Natural killer cell (primary cell): ENCODE measurements around the gene PIGU. TPM values are rescaled to one million over a fixed set of nuclear protein-coding genes. Genes with fewer than 3 reads are reported as not detected.
"Not testable (repeated sequence)": the region's sequence is repeated elsewhere in the genome, so short reads cannot be mapped to it uniquely, and the experiment has no call there.

Experiments used
- ATAC-seq, 3 donors: fragments of 150-1000 bp in 2 of 3; fragments of 200-7000 bp in 1 of 3; cut with Tn5 transposase; 1 replicate in 1 of 3; 2 replicates in 2 of 3; pipeline ENCODE4 v1.10.0; 2021; ENCODE audit warnings: mild to moderate bottlenecking in 2 of 3, moderate library complexity in 2 of 3
- DNase-seq, 2 donors: peaks; one replicate each; pipeline versions ENCODE4 v3.0.0 to v3.0.0-alpha.2; 2013 to 2021; ENCODE audit warnings: mixed read lengths in 1 of 2
- H3K27ac ChIP-seq: one replicate; pipeline ENCODE4 v1.5.1; 2013; ENCODE audit warnings: mild to moderate bottlenecking, low read length
- H3K27me3 ChIP-seq: one replicate; pipeline ENCODE4 v1.6.1; 2013; ENCODE audit warnings: low read length; ENCODE audit not compliant: control insufficient read depth, insufficient read depth
- H3K36me3 ChIP-seq: one replicate; pipeline ENCODE4 v1.6.1; 2013; ENCODE audit warnings: low read length; ENCODE audit not compliant: control insufficient read depth, insufficient read depth
- H3K4me1 ChIP-seq: one replicate; pipeline ENCODE4 v1.6.1; 2013; ENCODE audit warnings: low read length; ENCODE audit not compliant: control insufficient read depth, insufficient read depth
- H3K4me3 ChIP-seq: one replicate; pipeline ENCODE4 v1.5.1; 2013; ENCODE audit warnings: low read length
- H3K9me3 ChIP-seq: one replicate; pipeline ENCODE4 v1.6.1; 2013; ENCODE audit warnings: low read length; ENCODE audit not compliant: control insufficient read depth, insufficient read depth
- H3K27ac Mint-ChIP-seq, 2 donors: one replicate each; pipeline ENCODE4 v1.8.0; 2022; ENCODE audit warnings: mild to moderate bottlenecking in 2 of 2, mixed read lengths in 2 of 2, moderate library complexity in 1 of 2
- H3K27me3 Mint-ChIP-seq, 2 donors: one replicate each; pipeline ENCODE4 v1.8.0; 2022; ENCODE audit warnings: low read depth in 2 of 2, mixed read lengths in 2 of 2
- H3K36me3 Mint-ChIP-seq: one replicate; pipeline ENCODE4 v1.8.0; 2022; ENCODE audit warnings: mixed read lengths
- H3K4me1 Mint-ChIP-seq, 2 donors: one replicate each; pipeline ENCODE4 v1.8.0; 2022; ENCODE audit warnings: mixed read lengths in 2 of 2
- H3K4me3 Mint-ChIP-seq: one replicate; pipeline ENCODE4 v1.8.0; 2022; ENCODE audit warnings: mild to moderate bottlenecking, moderate library complexity, mixed read lengths
- H3K9me3 Mint-ChIP-seq, 2 donors: one replicate each; pipeline ENCODE4 v1.8.0; 2022; ENCODE audit warnings: mixed read lengths in 2 of 2
- CTCF ChIP-seq: fragments of 200-600 bp; IDR thresholded peaks from one replicate; pipeline ENCODE4 v1.8.0; 2022; ENCODE audit warnings: antibody characterized with exemption
- WGBS: methylation state at CpG from one replicate; pipeline ENCODE4 v1.1.7; 2013; ENCODE audit warnings: missing lambda C conversion rate; ENCODE audit not compliant: insufficient coverage; 5-methylcytosine and 5-hydroxymethylcytosine counted together
- intact Hi-C: fragments of 100-400 bp; cut with micrococcal nuclease; formaldehyde crosslinking; loops from one replicate; pipeline ENCODE4 v1.14.2; 2022
- total RNA-seq, 4 donors: library from RNA; stranded (reverse); fragments of 120-200 nt in 1 of 4; gene quantifications; one replicate each; pipeline versions ENCODE4 v1.2.3 to v1.2.4, GENCODE V29; 2013 to 2022

PIGU gene
- total RNA-seq, 3 donors from 2014 or later (not counting 1 experiment from before 2014, with no cell fraction given) = 7.0 to 11.1 (median 8.2) TPM

GRCh38 chr20:34663213-34663943 lies 13.5 kb downstream of the PIGU start:
- no peak overlapping the region for H3K4me3 ChIP-seq
- H3K36me3 ChIP-seq = no peaks in the 10 kb centered on the region
- ATAC-seq (no peak), DNase-seq (no peak)
- 97% methylated on average over 5 of the region's 5 CpGs for WGBS
- no peak overlapping the region for H3K27ac ChIP-seq
- Mint-ChIP-seq H3K27ac (no peak overlapping the region), H3K27me3 (no peaks in the 10 kb centered on the region), H3K36me3 (no peaks in the 10 kb centered on the region), H3K9me3 (no peaks in the 10 kb centered on the region), H3K4me1 (peaks cover 4 to 5% of the 10 kb centered on the region in 2 donors), H3K4me3 (no peak overlapping the region)
- no peak for TF ChIP-seq CTCF
- H3K27me3 ChIP-seq = no peaks in the 10 kb centered on the region
- H3K4me1 ChIP-seq = no peaks in the 10 kb centered on the region
- intact Hi-C loops = no loop called here
- H3K9me3 ChIP-seq = no peaks in the 10 kb centered on the region

GRCh38 chr20:34661811-34662210 lies 15.1 kb downstream of the PIGU start:
- H3K27ac ChIP-seq, H3K9me3 Mint-ChIP-seq, H3K27me3 ChIP-seq, H3K36me3 ChIP-seq, H3K4me3 ChIP-seq, ATAC-seq, H3K27me3 Mint-ChIP-seq, H3K9me3 ChIP-seq, H3K36me3 Mint-ChIP-seq, H3K4me1 ChIP-seq, DNase-seq, intact Hi-C loops, H3K27ac Mint-ChIP-seq, H3K4me1 Mint-ChIP-seq, H3K4me3 Mint-ChIP-seq: not testable (repeated sequence)
- 83% methylated on average over 3 of the region's 5 CpGs for WGBS

GRCh38 chr20:34658654-34659053 lies 18.2 kb downstream of the PIGU start:
- H3K27ac ChIP-seq, H3K36me3 ChIP-seq, H3K36me3 Mint-ChIP-seq, H3K27me3 ChIP-seq, H3K9me3 ChIP-seq, H3K4me3 Mint-ChIP-seq, H3K9me3 Mint-ChIP-seq, H3K4me1 ChIP-seq, H3K27me3 Mint-ChIP-seq, ATAC-seq, DNase-seq, H3K4me3 ChIP-seq, H3K27ac Mint-ChIP-seq, H3K4me1 Mint-ChIP-seq, intact Hi-C loops: not testable (repeated sequence)
- 98% methylated on average over 20 of the region's 31 CpGs for WGBS

- Histone ChIP-seq H3K36me3 (peaks cover 6% of the 10 kb centered on the region), H3K4me1 (no peaks in the 10 kb centered on the region), H3K9me3 (no peaks in the 10 kb centered on the region), H3K27me3 (no peaks in the 10 kb centered on the region), H3K27ac (no peak overlapping the region), H3K4me3 (no peak overlapping the region)
- TF ChIP-seq CTCF = no peak
- no peak overlapping the region for H3K4me3 Mint-ChIP-seq
- 93% methylated on average over 3 of the region's 7 CpGs for WGBS
- no peaks in the 10 kb centered on the region for H3K9me3 Mint-ChIP-seq
- no peaks in the 10 kb centered on the region for H3K36me3 Mint-ChIP-seq
- no peaks in the 10 kb centered on the region for H3K27me3 Mint-ChIP-seq
- no peak overlapping the region for H3K27ac Mint-ChIP-seq
- intact Hi-C loops = no loop called here
- H3K4me1 Mint-ChIP-seq = no peaks in the 10 kb centered on the region
- DNase-seq = no peak
- no peak for ATAC-seq
Observed at GRCh38 chr20:34654207-34654744, 22.6 kb downstream of the PIGU start.
